ENCODE results near the gene CHEK1. TPM values are rescaled to one million over a fixed set of nuclear protein-coding genes. Genes with fewer than 3 reads are reported as not detected.

CHEK1 gene
- total and polyA plus RNA-seq, 2 of the 8 experiments (the other 6 are each of a cell fraction or from before 2014, with no cell fraction given), result 37.7 to 133 TPM

DNA sequence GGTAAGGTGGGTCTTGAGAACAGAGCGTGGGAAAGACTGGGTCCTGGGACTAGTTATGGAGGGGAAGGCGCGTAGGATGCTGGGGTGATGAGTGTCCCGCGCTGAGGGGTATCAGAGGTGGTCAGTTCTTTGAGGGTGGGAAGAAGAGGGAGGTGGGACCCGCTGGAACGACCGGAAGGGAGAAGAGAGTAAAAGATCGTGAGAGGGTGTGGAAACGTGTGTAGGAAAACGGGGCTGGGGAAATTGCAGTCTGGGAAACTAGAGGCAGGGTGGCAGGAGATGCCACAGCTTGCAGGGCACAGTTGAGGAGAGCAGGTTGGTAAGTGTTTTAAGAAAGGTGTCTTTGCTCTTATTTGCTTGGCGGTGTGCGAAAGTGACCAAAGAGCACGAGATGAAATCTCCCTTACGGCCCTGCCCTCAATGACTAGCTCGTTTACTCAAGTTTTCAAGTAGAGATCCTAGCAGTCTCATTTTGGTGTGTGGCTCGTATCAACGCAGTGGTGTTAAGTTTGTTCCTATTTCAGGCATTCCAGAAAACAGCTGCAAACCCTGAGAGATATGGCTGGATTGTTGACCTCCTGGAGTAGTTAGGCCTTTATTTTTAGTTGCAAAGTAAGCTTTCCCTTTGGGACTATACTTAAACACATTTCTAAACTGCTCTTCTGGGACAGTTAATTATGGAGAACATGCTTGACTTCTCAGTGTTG, 31.7 kb upstream of the CHEK1 start:
- H3K79me1 ChIP-seq (ENCODE audit: low read depth, low read length), result no peaks in the 10 kb centered on the region; the same call in 1 of the 2 replicates
- H2BK5ac ChIP-seq (ENCODE audit: low read depth, low read length), result peak overlapping the region; percentile 86
- H3K4me2 ChIP-seq (ENCODE audit: insufficient read depth in 1 of 2, low read depth in 2 of 2, low read length in 2 of 2), result peak overlapping the region; percentile 78 to 95
- H3K23me2 ChIP-seq (ENCODE audit: low read depth, low read length), result peaks cover 11% of the 10 kb centered on the region
- no peaks in the 10 kb centered on the region for H3K9me3 ChIP-seq (ENCODE audit: insufficient read depth in 2 of 2, low read depth in 1 of 2, low read length in 1 of 2)
- peak overlapping the region; percentile 59; the same call in 1 of the 2 replicates for H2AFZ ChIP-seq (ENCODE audit: low read length)
- H3K9ac ChIP-seq (replicated peaks in 1 of 4; ENCODE audit: extremely low read depth in 1 of 4, low read depth in 3 of 4, low read length in 3 of 4), result peak overlapping the region; percentile 64 to 82 (median 74)
- no peak overlapping the region for H2BK15ac ChIP-seq (ENCODE audit: low read length)
- H2BK120ac ChIP-seq (replicated peaks; ENCODE audit: low read depth, low read length), result no peak overlapping the region
- no peaks in the 10 kb centered on the region for H3K27me3 ChIP-seq (replicated peaks in 1 of 4; ENCODE audit: control insufficient read depth in 3 of 4, extremely low read depth in 1 of 4, insufficient read depth in 3 of 4, low read length in 3 of 4)
- H3K56ac ChIP-seq (replicated peaks; ENCODE audit: insufficient read length, low read depth, low read length), result no peak overlapping the region
- FAIRE-seq (no peak), DNase-seq (ENCODE audit: low read depth in 1 of 2, low spot score in 2 of 2) (no peak)
- 11% methylated on average over 13 of the region's 18 CpGs; no CpG with 5 or more reads in 1 of the 2 experiments for WGBS, 2 experiments (ENCODE audit: extremely low coverage in 1 of 2, insufficient coverage in 1 of 2, insufficient read length in 1 of 2, insufficient replicate concordance in 2 of 2, low coverage in 1 of 2, low lambda C conversion rate in 2 of 2, missing lambda C conversion rate in 1 of 2)
- peak overlapping the region; percentile 5 for H4K5ac ChIP-seq (ENCODE audit: insufficient read length, low read depth, low read length)
- CTCF ChIA-PET (ENCODE audit: partially characterized antibody), result interaction anchor here (0.6 to 1.0 kb wide), 2 partner anchors 141 kb away, joined by 3 read pairs; no protein-coding TSS in a partner anchor
- POLR2A ChIA-PET (ENCODE audit: partially characterized antibody), result interaction anchor here (1.0 to 4.3 kb wide), 10 partner anchors 10 to 619 kb away, joined by 3 to 49 read pairs (median 6); partner anchors contain the start of genes CHEK1, EI24, FAM118B and FEZ1
- H2BK20ac ChIP-seq (ENCODE audit: low read length), result no peak overlapping the region
- H2BK12ac ChIP-seq (ENCODE audit: low read depth, low read length), result no peak overlapping the region
- no peak overlapping the region for H4K91ac ChIP-seq (replicated peaks; ENCODE audit: insufficient read length, low read length)
- peaks cover 9 to 41% of the 10 kb centered on the region in 2 experiments; a peak in 3 of 4 replicates for H3K79me2 ChIP-seq (ENCODE audit: control insufficient read depth in 1 of 2, insufficient read depth in 2 of 2, low read length in 2 of 2)
- peak overlapping the region; percentile 75 to 90 (median 80) for H3K4me3 ChIP-seq (ENCODE audit: extremely low read depth in 1 of 4, insufficient read depth in 2 of 4, low read depth in 3 of 4, low read length in 4 of 4)
- no peak overlapping the region for H3K4ac ChIP-seq (replicated peaks; ENCODE audit: insufficient read length, low read depth, low read length)
- H3K18ac ChIP-seq (ENCODE audit: extremely low read depth, low read length), result peak overlapping the region; percentile 91; the same call in 1 of the 2 replicates
- no peak overlapping the region for H4K8ac ChIP-seq (ENCODE audit: extremely low read depth, insufficient read depth, low read length)
- H2AK5ac ChIP-seq (ENCODE audit: low read depth, low read length), result no peak overlapping the region
- H4K20me1 ChIP-seq (replicated peaks in 1 of 2; ENCODE audit: control insufficient read depth in 1 of 2, insufficient read depth in 2 of 2, low read length in 2 of 2), result no peaks in the 10 kb centered on the region
- no peak overlapping the region for H3K23ac ChIP-seq (ENCODE audit: insufficient read length)
- peaks cover 4 to 18% (median 10%) of the 10 kb centered on the region in 4 experiments; a peak in 7 of 8 replicates for H3K36me3 ChIP-seq (ENCODE audit: control insufficient read depth in 2 of 4, insufficient read depth in 4 of 4, low read length in 3 of 4)
- no peak overlapping the region for H3K14ac ChIP-seq (ENCODE audit: insufficient read length)
- TF ChIP-seq KDM4A (IDR thresholded peaks at IDR 0.05; ENCODE audit: low read depth, low read length, severe bottlenecking) (peak; percentile 30), PHF8 (conservative IDR thresholded peaks at IDR 0.05; ENCODE audit: low read depth, low read length) (0 out of 2 replicates have a peak, but pooled peaks have one; percentile 12), SP1 (IDR thresholded peaks at IDR 0.05; ENCODE audit: low read depth, low read length) (0 out of 2 replicates have a peak, but pooled peaks have one; percentile 11), ASH2L (IDR thresholded peaks at IDR 0.05; ENCODE audit: low read length) (peak; percentile 17), SIN3A (conservative IDR thresholded peaks at IDR 0.05 in 1 of 2, IDR thresholded peaks at IDR 0.05 in 1 of 2; ENCODE audit: low read depth in 1 of 2, low read length in 2 of 2) (peak in 1 of 2 experiments; percentile 1; a peak in 1 of 4 replicates), CREB1 (IDR thresholded peaks at IDR 0.05) (no peak), BACH1 (IDR thresholded peaks at IDR 0.05; ENCODE audit: low read length) (no peak), SUZ12 (IDR thresholded peaks at IDR 0.05; ENCODE audit: low read length) (peak; percentile 10; the same call in 1 of the 2 replicates), SAP30 (IDR thresholded peaks at IDR 0.05; ENCODE audit: insufficient read depth, insufficient replicate concordance, low read length) (peak; percentile 89), POLR2AphosphoS5 (IDR thresholded peaks at IDR 0.05; ENCODE audit: low read depth, low read length) (0 out of 2 replicates have a peak, but pooled peaks have one; percentile 8)
- peak overlapping the region; percentile 42; the same call in 1 of the 2 replicates for H3K27ac ChIP-seq (ENCODE audit: low read depth, low read length)
- peaks cover 0 to 2% (median 0%) of the 10 kb centered on the region in 4 experiments; a peak in 2 of 7 replicates for H3K4me1 ChIP-seq (replicated peaks in 1 of 4; ENCODE audit: control insufficient read depth in 3 of 4, insufficient read depth in 4 of 4, low read length in 3 of 4)
